Measurements from ENCODE around the gene CLIC5. TPM values are rescaled to one million over a fixed set of nuclear protein-coding genes. Genes with fewer than 3 reads are reported as not detected.

Gene CLIC5
- total RNA-seq, 1 donor from 2014 or later = 31.3 TPM

- peaks cover 58% of the 10 kb centered on the region for H3K27me3 Mint-ChIP-seq
- peaks cover 17% of the 10 kb centered on the region for H3K4me1 Mint-ChIP-seq (ENCODE audit: unreplicated experiment)
- no peaks in the 10 kb centered on the region for H3K9me3 Mint-ChIP-seq
- peak overlapping the region; percentile 88 for H3K4me3 Mint-ChIP-seq
- no peak for TF ChIP-seq CTCF (conservative IDR thresholded peaks at IDR 0.05)
- peaks cover 4% of the 10 kb centered on the region for H3K36me3 Mint-ChIP-seq
- DNase-seq (ENCODE audit: extremely low spot score, unreplicated experiment) = no peak
- peak overlapping the region; percentile 92 for H3K27ac Mint-ChIP-seq
Measured at GRCh38 chr6:46014511-46015118, 1.0 kb downstream of the CLIC5 start.

- Mint-ChIP-seq H3K4me1 (ENCODE audit: unreplicated experiment) (peaks cover 17% of the 10 kb centered on the region), H3K9me3 (no peaks in the 10 kb centered on the region), H3K27ac (peak overlapping the region; percentile 92), H3K4me3 (peak overlapping the region; percentile 88), H3K27me3 (peaks cover 58% of the 10 kb centered on the region), H3K36me3 (peaks cover 4% of the 10 kb centered on the region)
- DNase-seq (ENCODE audit: extremely low spot score, unreplicated experiment) = no peak
- no peak for TF ChIP-seq CTCF (conservative IDR thresholded peaks at IDR 0.05)
Measured at GRCh38 chr6:46014046-46014445, 1.6 kb downstream of the CLIC5 start.

GRCh38 chr6:46013639-46014038 lies 2.0 kb downstream of the CLIC5 start:
- peak overlapping the region; percentile 88 for H3K4me3 Mint-ChIP-seq
- no peaks in the 10 kb centered on the region for H3K9me3 Mint-ChIP-seq
- H3K27me3 Mint-ChIP-seq = peaks cover 56% of the 10 kb centered on the region

GRCh38 chr6:46012834-46013233 lies 2.8 kb downstream of the CLIC5 start:
- peaks cover 17% of the 10 kb centered on the region for H3K4me1 Mint-ChIP-seq (ENCODE audit: unreplicated experiment)
- H3K36me3 Mint-ChIP-seq = peaks cover 4% of the 10 kb centered on the region
- H3K4me3 Mint-ChIP-seq = peak overlapping the region; percentile 74
- H3K27ac Mint-ChIP-seq = peak overlapping the region; percentile 92
- peaks cover 50% of the 10 kb centered on the region for H3K27me3 Mint-ChIP-seq
- no peak for TF ChIP-seq CTCF (conservative IDR thresholded peaks at IDR 0.05)
- no peaks in the 10 kb centered on the region for H3K9me3 Mint-ChIP-seq
- no peak for DNase-seq (ENCODE audit: extremely low spot score, unreplicated experiment)

More at GRCh38 chr6:46013639-46014038, 2.0 kb downstream of the CLIC5 start:
- H3K27ac Mint-ChIP-seq = peak overlapping the region; percentile 92
- TF ChIP-seq CTCF (conservative IDR thresholded peaks at IDR 0.05) = no peak
- H3K36me3 Mint-ChIP-seq = peaks cover 4% of the 10 kb centered on the region
- no peak for DNase-seq (ENCODE audit: extremely low spot score, unreplicated experiment)
- peaks cover 17% of the 10 kb centered on the region for H3K4me1 Mint-ChIP-seq (ENCODE audit: unreplicated experiment)

GRCh38 chr6:46011188-46012085 lies 4.2 kb downstream of the CLIC5 start:
- Mint-ChIP-seq H3K27ac (peak overlapping the region; percentile 92), H3K9me3 (no peaks in the 10 kb centered on the region), H3K4me1 (ENCODE audit: unreplicated experiment) (peaks cover 17% of the 10 kb centered on the region), H3K4me3 (peak overlapping the region; percentile 50), H3K36me3 (peaks cover 4% of the 10 kb centered on the region), H3K27me3 (peaks cover 38% of the 10 kb centered on the region)
- TF ChIP-seq CTCF (conservative IDR thresholded peaks at IDR 0.05) = no peak
- DNase-seq (ENCODE audit: extremely low spot score, unreplicated experiment) = no peak

Data from type B pancreatic cell (in vitro differentiated cells).